ENCODE results near the gene ROCK2. TPM values are rescaled to one million over a fixed set of nuclear protein-coding genes. Genes with fewer than 3 reads are reported as not detected.
A peak's percentile ranks its signal among the peaks of the same experiment; 100 is the strongest.

Gene ROCK2
- total RNA-seq, 3 donors from 2014 or later, result 67.7 to 77.8 (median 71.0) TPM

- TF ChIP-seq CTCF (IDR thresholded peaks at IDR 0.05), result no peak
- intact Hi-C loops (cut with DNase I, micrococcal nuclease), result loop anchor here in 1 of 2 donors (10.0 kb wide), 2 partner anchors 61 to 109 kb away; no protein-coding TSS in a partner anchor
- DNase-seq (peak; percentile 63 to 80 (median 79)), ATAC-seq (peak; percentile 43)
- Histone ChIP-seq H3K9me3 (no peaks in the 10 kb centered on the region), H3K4me1 (ENCODE audit: low read depth) (peaks cover 10% of the 10 kb centered on the region), H3K4me3 (peak overlapping the region; percentile 99), H3K36me3 (ENCODE audit: low read depth) (no peaks in the 10 kb centered on the region)
These were observed 640 bp downstream of the ROCK2 start for GRCh38 chr2:11343650-11344341.

GRCh38 chr2:11343368-11343649 lies 1.1 kb downstream of the ROCK2 start:
- ATAC-seq, result no peak
- no peak for TF ChIP-seq CTCF (IDR thresholded peaks at IDR 0.05)
- Histone ChIP-seq H3K9me3 (no peaks in the 10 kb centered on the region), H3K4me1 (ENCODE audit: low read depth) (peaks cover 10% of the 10 kb centered on the region), H3K36me3 (ENCODE audit: low read depth) (no peaks in the 10 kb centered on the region), H3K4me3 (peak overlapping the region; percentile 99)
- intact Hi-C loops (cut with DNase I, micrococcal nuclease), result loop anchor here in 1 of 2 donors (10.0 kb wide), 2 partner anchors 61 to 109 kb away; no protein-coding TSS in a partner anchor
- DNase-seq, result no peak

- Histone ChIP-seq H3K36me3 (ENCODE audit: low read depth) (no peaks in the 10 kb centered on the region), H3K9me3 (no peaks in the 10 kb centered on the region), H3K4me3 (peak overlapping the region; percentile 99), H3K4me1 (ENCODE audit: low read depth) (peaks cover 10% of the 10 kb centered on the region)
- intact Hi-C loops (cut with DNase I, micrococcal nuclease), result loop anchor here in 1 of 2 donors (10.0 kb wide), 2 partner anchors 62 to 108 kb away; no protein-coding TSS in a partner anchor
- DNase-seq, result peak in 1 of 3 donors; percentile 35
- no peak for TF ChIP-seq CTCF (IDR thresholded peaks at IDR 0.05)
- ATAC-seq, result peak; percentile 50
These were observed 1.7 kb downstream of the ROCK2 start for GRCh38 chr2:11342551-11343367.

GRCh38 chr2:11340717-11341116 lies 3.7 kb downstream of the ROCK2 start:
- Histone ChIP-seq H3K4me3 (no peak overlapping the region), H3K4me1 (ENCODE audit: low read depth) (peaks cover 16% of the 10 kb centered on the region), H3K9me3 (no peaks in the 10 kb centered on the region), H3K36me3 (ENCODE audit: low read depth) (no peaks in the 10 kb centered on the region)
- ATAC-seq, result no peak
- TF ChIP-seq CTCF (IDR thresholded peaks at IDR 0.05), result no peak
- intact Hi-C loops (cut with DNase I, micrococcal nuclease), result loop anchor here in 1 of 2 donors (10.0 kb wide), 2 partner anchors 64 to 106 kb away; no protein-coding TSS in a partner anchor
- no peak for DNase-seq

GRCh38 chr2:11339508-11340083 lies 4.8 kb downstream of the ROCK2 start:
- Histone ChIP-seq H3K9me3 (no peaks in the 10 kb centered on the region), H3K36me3 (ENCODE audit: low read depth) (no peaks in the 10 kb centered on the region), H3K4me3 (no peak overlapping the region), H3K4me1 (ENCODE audit: low read depth) (peaks cover 16% of the 10 kb centered on the region)
- intact Hi-C loops (cut with DNase I, micrococcal nuclease), result loop anchor here in 1 of 2 donors (10.0 kb wide), 2 partner anchors 65 to 105 kb away; no protein-coding TSS in a partner anchor
- DNase-seq (no peak), ATAC-seq (no peak)
- no peak for TF ChIP-seq CTCF (IDR thresholded peaks at IDR 0.05)
